CD4-positive, alpha-beta T cell treated with Interleukin-10 for 1 hour (primary cell): ENCODE data around the gene PLIN3.
"Not testable (repeated sequence)": the region's sequence is repeated elsewhere in the genome, so short reads cannot be mapped to it uniquely, and the experiment has no call there.

Experiments used
- DNase-seq: peaks from one replicate; pipeline ENCODE4 v3.0.0-alpha.2; 2020

PLIN3 gene

DNA sequence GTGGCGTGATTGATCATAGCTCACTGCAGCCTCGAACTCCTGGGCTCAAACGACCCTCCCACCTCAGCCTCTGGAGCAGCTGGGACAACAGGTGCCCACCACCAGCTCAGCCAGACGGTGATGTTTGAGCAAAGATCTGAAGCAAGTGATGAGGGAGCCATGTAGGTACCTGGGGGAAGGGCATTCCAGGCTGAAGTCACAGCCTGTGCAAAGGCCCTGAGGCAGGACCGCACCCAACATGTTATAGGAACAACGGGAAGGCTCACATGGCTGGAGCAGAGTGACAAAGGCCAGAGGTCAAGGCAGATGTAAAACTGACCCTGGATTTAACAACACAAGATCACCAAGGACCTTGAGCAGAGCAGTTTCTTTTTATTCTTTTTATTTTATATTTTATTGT is 61.1 kb downstream of the PLIN3 start:
- no peak for DNase-seq

GRCh38 chr19:4805140-4805539 is 62.3 kb downstream of the PLIN3 start:
- not testable (repeated sequence) for DNase-seq

DNA sequence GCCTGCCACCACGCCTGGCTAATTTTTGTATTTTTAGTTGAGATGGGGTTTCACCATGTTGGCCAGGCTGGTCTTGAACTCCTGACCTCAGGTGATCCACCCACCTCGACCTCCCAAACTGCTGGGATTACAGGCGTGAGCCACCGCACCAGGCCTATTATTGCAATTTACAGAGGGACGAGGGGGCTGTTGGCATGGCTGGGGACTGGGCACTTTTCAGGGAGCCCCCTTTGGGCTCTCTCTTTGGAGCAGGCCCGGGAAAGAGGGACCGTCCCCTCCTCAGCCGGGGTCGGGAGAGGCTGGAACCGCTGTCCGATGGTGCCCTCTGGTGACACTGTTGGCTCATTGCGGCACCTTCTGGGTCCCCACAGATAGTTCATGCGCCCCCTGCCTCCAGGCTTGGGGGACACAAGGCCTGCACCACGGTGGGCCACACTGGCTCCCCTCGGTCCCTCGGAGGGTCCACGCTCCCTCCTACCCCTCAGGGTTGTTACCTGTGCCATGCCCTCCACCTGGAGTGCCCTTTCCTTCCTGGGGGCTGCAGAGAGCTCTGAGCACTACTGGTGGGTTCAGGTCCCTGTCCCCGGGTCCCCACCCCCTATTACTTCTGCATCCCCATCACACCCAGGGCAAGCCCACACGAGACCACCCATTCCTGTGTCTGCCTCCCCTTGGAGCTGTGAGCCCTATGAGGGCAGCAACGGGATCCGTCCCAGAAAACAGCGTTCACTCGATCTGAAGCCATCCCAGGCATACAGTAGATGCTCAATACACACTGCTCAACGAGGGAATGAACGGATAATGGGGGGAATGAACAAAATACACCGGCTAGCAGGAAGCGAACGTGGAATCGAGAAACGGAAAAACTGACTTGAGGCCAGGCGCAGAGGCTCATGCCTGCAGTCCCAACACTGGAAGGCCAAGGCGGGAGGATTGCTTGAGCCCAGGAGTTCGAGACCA is 63.5 kb downstream of the PLIN3 start:
- DNase-seq = peak; percentile 69

DNA sequence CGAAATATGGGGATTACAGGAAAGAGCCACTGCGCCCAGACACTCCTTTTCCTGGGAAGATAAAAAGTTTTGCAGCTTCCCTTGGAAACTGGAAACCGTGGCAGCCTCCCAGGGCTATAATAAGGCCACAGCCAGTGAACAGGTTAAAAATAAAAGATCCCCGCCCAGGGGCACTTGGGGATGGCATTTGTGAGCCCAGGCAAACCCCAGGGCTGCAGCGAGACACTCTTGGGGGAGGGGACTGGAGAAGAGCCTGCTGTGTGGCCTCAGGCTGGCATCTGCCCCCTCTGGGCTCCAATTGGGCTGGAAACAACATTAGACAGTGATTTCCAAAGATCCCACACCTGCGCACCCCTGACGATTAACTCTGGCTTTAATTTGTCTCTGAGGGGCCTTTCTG is 64.8 kb downstream of the PLIN3 start:
- DNase-seq = no peak

DNA sequence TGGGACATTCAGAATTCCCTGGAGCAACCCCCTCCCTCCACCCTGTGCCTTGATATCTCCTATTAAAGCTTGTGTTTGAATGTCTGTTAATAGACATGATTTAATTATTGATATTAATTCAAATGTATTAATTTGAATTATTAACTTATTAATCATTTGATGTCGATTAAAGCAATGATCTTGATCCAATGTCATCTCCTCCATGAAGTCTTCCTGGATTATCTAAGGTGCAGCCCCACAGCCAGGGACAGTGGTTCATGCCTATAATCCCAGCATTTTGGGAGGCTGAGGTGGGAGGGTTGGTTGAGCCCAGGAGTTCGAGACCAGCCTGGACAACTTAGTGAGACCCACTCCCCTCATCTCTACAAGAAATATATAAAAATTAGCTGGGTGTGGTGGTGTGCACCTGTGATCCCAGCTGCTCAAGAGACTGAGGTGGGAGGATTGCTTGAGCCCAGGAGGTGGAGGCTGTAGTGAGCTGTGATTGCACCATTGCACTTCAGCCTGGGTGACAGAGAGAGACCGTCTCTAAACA is 66.3 kb downstream of the PLIN3 start:
- no peak for DNase-seq

- DNase-seq = no peak
These were observed 66.8 kb downstream of the PLIN3 start for GRCh38 chr19:4800591-4801081.

DNA sequence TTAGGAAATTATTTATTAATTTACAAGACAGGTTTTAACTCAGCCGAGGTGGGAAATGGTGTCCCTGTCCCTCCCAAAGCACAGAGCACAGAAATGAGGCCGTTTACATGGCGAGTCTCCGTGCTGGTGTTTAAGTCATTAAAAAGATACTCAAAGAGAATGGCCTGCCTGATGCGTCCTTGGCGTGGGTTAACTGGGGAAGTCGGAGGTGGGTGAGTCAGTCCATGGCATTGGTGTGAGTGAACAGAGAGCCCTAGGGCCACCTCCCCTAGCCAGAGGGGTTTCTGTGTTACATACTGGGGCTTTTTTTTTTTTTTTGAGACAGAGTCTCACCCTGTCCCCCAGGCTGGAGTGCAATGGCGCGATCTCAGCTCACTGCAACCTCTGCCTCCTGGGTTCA is 72.1 kb downstream of the PLIN3 start:
- DNase-seq = no peak

GRCh38 chr19:4794971-4795370 is 72.5 kb downstream of the PLIN3 start:
- DNase-seq = no peak

DNA sequence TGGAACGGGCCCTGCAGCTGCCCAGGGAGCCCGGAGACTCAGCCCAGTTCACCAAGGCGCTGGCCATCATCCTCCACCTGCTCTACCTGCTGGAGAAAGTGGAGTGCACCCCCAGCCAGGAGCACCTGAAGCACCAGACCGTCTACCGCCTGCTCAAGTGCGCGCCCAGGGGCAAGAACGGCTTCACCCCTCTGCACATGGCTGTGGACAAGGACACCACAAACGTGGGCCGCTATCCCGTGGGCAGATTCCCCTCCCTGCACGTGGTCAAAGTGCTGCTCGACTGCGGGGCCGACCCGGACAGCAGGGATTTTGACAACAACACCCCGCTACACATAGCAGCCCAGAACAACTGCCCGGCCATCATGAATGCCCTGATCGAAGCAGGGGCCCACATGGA is 74.2 kb downstream of the PLIN3 start:
- not testable (repeated sequence) for DNase-seq

- DNase-seq = not testable (repeated sequence)
These were observed 74.6 kb downstream of the PLIN3 start for GRCh38 chr19:4792866-4793195.

DNA sequence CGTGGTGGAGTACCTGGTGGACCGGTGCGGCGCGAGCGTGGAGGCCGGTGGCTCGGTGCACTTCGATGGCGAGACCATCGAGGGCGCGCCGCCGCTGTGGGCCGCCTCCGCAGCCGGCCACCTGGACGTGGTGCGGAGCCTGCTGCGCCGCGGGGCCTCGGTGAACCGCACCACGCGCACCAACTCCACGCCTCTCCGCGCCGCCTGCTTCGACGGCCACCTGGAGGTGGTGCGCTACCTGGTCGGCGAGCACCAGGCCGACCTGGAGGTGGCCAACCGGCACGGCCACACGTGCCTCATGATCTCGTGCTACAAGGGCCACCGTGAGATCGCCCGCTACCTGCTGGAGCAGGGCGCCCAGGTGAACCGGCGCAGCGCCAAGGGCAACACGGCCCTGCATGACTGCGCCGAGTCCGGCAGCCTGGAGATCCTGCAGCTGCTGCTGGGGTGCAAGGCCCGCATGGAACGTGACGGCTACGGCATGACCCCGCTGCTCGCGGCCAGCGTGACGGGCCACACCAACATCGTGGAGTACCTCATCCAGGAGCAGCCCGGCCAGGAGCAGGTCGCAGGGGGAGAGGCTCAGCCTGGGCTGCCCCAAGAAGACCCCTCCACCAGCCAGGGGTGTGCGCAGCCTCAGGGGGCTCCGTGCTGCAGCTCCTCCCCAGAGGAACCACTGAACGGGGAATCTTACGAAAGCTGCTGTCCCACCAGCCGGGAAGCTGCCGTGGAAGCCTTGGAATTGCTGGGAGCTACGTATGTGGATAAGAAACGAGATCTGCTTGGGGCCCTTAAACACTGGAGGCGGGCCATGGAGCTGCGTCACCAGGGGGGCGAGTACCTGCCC is 75.2 kb downstream of the PLIN3 start:
- not testable (repeated sequence) for DNase-seq

- peak; percentile 100 for DNase-seq
These were observed 76.1 kb downstream of the PLIN3 start, which contains the start of gene FEM1A for GRCh38 chr19:4791183-4792018. TSS of gene FEM1A (plus strand) at chr19:4791734. CDS start at chr19:4791855, 121 bp downstream.
